A673 (cell line): ENCODE data around the gene THBS3. TPM values are rescaled to one million over a fixed set of nuclear protein-coding genes. Genes with fewer than 3 reads are reported as not detected.
"Not testable (repeated sequence)": the region's sequence is repeated elsewhere in the genome, so short reads cannot be mapped to it uniquely, and the experiment has no call there.

Source experiments
- BruUV-seq: library from RNA; stranded (reverse); fragments of 400-500 nt; replicated peaks from 2 replicates; lab custom pipeline; 2021; lab: Mats Ljungman, UMichigan
- CTCF ChIA-PET: fragments of 300-600 bp; sonication (Branson Sonifier 250); formaldehyde crosslinking; loops from one replicate; lab custom pipeline; 2022; ENCODE audit warnings: antibody characterized with exemption; lab: Charles Lee
- POLR2A ChIA-PET: fragments of 300-600 bp; sonication (Branson Sonifier 250); formaldehyde crosslinking; loops from one replicate; lab custom pipeline; 2022; ENCODE audit warnings: antibody characterized with exemption; ENCODE audit not compliant: low non-redundant PET; lab: Charles Lee
- DNase-seq: peaks from one replicate; pipeline ENCODE4 v3.0.0-alpha.2; 2015; ENCODE audit warnings: low spot score
- H3K27ac ChIP-seq: fragments of 200-600 bp; sonication (generic); 2 replicates; pipeline ENCODE4 v1.5.1; 2016; ENCODE audit warnings: mixed run types, low read depth, mild to moderate bottlenecking, mixed read lengths, antibody characterized with exemption, low read length; ENCODE audit not compliant: poor library complexity, severe bottlenecking
- H3K27me3 ChIP-seq: fragments of 200-600 bp; sonication (generic); replicated peaks from 2 replicates; pipeline ENCODE4 v1.6.1; 2017; ENCODE audit warnings: mixed run types, low read depth, mild to moderate bottlenecking, mixed read lengths, antibody characterized with exemption, low read length; ENCODE audit not compliant: insufficient read depth, poor library complexity
- H3K36me3 ChIP-seq: fragments of 200-600 bp; sonication (generic); 2 replicates; pipeline ENCODE4 v1.6.1; 2016; ENCODE audit warnings: mixed run types, mild to moderate bottlenecking, mixed read lengths, antibody characterized with exemption, low read length; ENCODE audit not compliant: insufficient read depth, poor library complexity, severe bottlenecking
- H3K4me1 ChIP-seq: fragments of 200-600 bp; sonication (generic); 2 replicates; pipeline ENCODE4 v1.6.1; 2017; ENCODE audit warnings: mixed run types, mild to moderate bottlenecking, mixed read lengths, antibody characterized with exemption, low read length; ENCODE audit not compliant: insufficient read depth, poor library complexity, severe bottlenecking
- H3K4me3 ChIP-seq: fragments of 200-600 bp; sonication (generic); 2 replicates; pipeline ENCODE4 v1.5.1; 2016; ENCODE audit warnings: low read depth, mixed run types, mild to moderate bottlenecking, mixed read lengths, low read length; ENCODE audit not compliant: poor library complexity, severe bottlenecking
- H3K9me3 ChIP-seq: fragments of 200-600 bp; sonication (generic); 2 replicates; pipeline ENCODE4 v1.6.1; 2016; ENCODE audit warnings: mixed run types, low read depth, mild to moderate bottlenecking, mixed read lengths, antibody characterized with exemption, low read length; ENCODE audit not compliant: poor library complexity, severe bottlenecking
- EZH2 ChIP-seq: fragments of 200-600 bp; sonication (generic); IDR thresholded peaks from 2 replicates; pipeline ENCODE4 v1.6.1; 2017; ENCODE audit warnings: borderline replicate concordance, low read depth, mild to moderate bottlenecking, mixed read lengths, antibody characterized with exemption, low read length; ENCODE audit not compliant: poor library complexity, severe bottlenecking
- intact Hi-C: fragments of 100-400 bp; cut with micrococcal nuclease; formaldehyde crosslinking; loops from one replicate; pipeline ENCODE4 v1.10.0; 2022; ENCODE audit not compliant: unreplicated experiment
- total RNA-seq: library from RNA; stranded (reverse); gene quantifications from 2 replicates; pipeline ENCODE4 v1.2.3, GENCODE V29; 2021
- TF ChIP-seq, protein P1 (sequence below): fragments of 300-800, 200-600 bp; sonication (generic); conservative IDR thresholded peaks from 2 replicates; pipeline ENCODE4 v1.5.1; 2017; ENCODE audit warnings: low read depth, mild to moderate bottlenecking, antibody characterized with exemption, low read length, moderate library complexity, mixed read lengths

THBS3 gene
- total RNA-seq, 1 experiment from 2014 or later, result 23.2 TPM

GRCh38 chr1:155167166-155168104, 40.3 kb downstream of the THBS3 start:
- H3K27me3 ChIP-seq, result no peaks in the 10 kb centered on the region
- intact Hi-C loops, result loop anchor here (1.0 kb wide), 1 partner anchor 76 kb away; no protein-coding TSS in a partner anchor
- no peak overlapping the region for H3K27ac ChIP-seq
- TF ChIP-seq, protein P1, sequence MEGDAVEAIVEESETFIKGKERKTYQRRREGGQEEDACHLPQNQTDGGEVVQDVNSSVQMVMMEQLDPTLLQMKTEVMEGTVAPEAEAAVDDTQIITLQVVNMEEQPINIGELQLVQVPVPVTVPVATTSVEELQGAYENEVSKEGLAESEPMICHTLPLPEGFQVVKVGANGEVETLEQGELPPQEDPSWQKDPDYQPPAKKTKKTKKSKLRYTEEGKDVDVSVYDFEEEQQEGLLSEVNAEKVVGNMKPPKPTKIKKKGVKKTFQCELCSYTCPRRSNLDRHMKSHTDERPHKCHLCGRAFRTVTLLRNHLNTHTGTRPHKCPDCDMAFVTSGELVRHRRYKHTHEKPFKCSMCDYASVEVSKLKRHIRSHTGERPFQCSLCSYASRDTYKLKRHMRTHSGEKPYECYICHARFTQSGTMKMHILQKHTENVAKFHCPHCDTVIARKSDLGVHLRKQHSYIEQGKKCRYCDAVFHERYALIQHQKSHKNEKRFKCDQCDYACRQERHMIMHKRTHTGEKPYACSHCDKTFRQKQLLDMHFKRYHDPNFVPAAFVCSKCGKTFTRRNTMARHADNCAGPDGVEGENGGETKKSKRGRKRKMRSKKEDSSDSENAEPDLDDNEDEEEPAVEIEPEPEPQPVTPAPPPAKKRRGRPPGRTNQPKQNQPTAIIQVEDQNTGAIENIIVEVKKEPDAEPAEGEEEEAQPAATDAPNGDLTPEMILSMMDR, result peak; percentile 98
- TF ChIP-seq EZH2, result no peak
- peaks cover 12% of the 10 kb centered on the region for H3K4me1 ChIP-seq
- DNase-seq, result peak; percentile 93
- ChIA-PET POLR2A (interaction anchor here (0.6 kb wide), 1 partner anchor 61 kb away, joined by 4 read pairs; no protein-coding TSS in a partner anchor), CTCF (interaction anchor here (0.5 to 5.3 kb wide), 11 partner anchors 8 to 401 kb away, joined by 3 to 89 read pairs (median 5); no protein-coding TSS in a partner anchor)
- no TSS peak for BruUV-seq
- H3K4me3 ChIP-seq, result peak overlapping the region; percentile 11
- H3K36me3 ChIP-seq, result peaks cover 7% of the 10 kb centered on the region
- no peaks in the 10 kb centered on the region for H3K9me3 ChIP-seq

DNA sequence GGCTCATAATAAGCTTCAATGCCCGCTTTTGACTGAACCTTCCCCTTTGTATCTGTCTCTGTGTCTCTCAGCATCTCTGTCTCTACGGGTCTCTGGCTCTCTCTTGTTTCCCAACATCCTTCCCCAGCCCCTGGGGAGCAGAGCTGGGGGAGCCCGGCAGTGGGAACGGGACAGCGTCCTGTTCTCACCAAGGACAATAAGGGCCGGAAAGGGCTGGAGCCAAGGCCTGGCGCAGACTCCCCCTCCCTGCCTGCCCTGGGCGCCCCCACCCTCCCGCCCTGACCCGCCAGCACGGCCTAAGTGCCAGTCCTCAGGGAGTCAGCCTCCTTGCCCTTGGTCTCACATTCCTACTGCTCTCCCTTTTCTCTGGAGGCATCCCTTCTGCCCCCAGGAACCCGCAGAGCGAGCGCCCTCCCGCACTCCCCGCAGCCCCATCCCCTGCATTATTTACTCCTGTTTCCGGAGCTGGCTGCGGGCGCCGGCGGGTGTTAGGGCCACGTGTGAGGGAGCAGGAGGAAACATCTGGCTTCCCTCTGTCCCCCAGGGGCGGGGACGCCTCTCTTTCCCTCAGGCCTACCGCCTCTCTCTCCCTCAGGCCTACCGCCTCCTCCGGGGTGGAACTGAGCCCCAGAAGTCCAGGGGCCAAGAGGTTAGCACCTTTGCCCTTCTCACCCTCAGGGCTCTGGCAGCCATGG, 41.1 kb downstream of the THBS3 start:
- Histone ChIP-seq H3K4me1 (peaks cover 5% of the 10 kb centered on the region), H3K27ac (no peak overlapping the region), H3K4me3 (no peak overlapping the region), H3K36me3 (peaks cover 7% of the 10 kb centered on the region), H3K27me3 (no peaks in the 10 kb centered on the region), H3K9me3 (no peaks in the 10 kb centered on the region)
- POLR2A ChIA-PET, result no interaction called here
- DNase-seq, result peak; percentile 31
- CTCF ChIA-PET, result interaction anchor here (0.5 to 5.3 kb wide), 10 partner anchors 15 to 168 kb away, joined by 3 to 89 read pairs (median 7); no protein-coding TSS in a partner anchor
- TF ChIP-seq EZH2, result no peak
- TF ChIP-seq, protein P1, result no peak
- BruUV-seq, result no TSS peak
- intact Hi-C loops, result no loop called here

- Histone ChIP-seq H3K27me3 (no peaks in the 10 kb centered on the region), H3K9me3 (no peaks in the 10 kb centered on the region), H3K27ac (no peak overlapping the region), H3K4me1 (peaks cover 5% of the 10 kb centered on the region), H3K36me3 (peaks cover 7% of the 10 kb centered on the region), H3K4me3 (no peak overlapping the region)
- no peak for TF ChIP-seq EZH2
- TF ChIP-seq, protein P1, result no peak
- POLR2A ChIA-PET, result no interaction called here
- intact Hi-C loops, result no loop called here
- no peak for DNase-seq
- BruUV-seq, result no TSS peak
- CTCF ChIA-PET, result interaction anchor here (0.5 to 5.3 kb wide), 2 partner anchors 76 to 167 kb away, joined by 4 to 89 read pairs; no protein-coding TSS in a partner anchor
Observed at GRCh38 chr1:155166051-155166470, 41.6 kb downstream of the THBS3 start.

- H3K27ac ChIP-seq, BruUV-seq, DNase-seq, intact Hi-C loops, H3K27me3 ChIP-seq, H3K9me3 ChIP-seq, H3K36me3 ChIP-seq, POLR2A ChIA-PET, H3K4me1 ChIP-seq, H3K4me3 ChIP-seq: not testable (repeated sequence)
- CTCF ChIA-PET, result interaction anchor here (0.6 kb wide), 2 partner anchors 8 to 61 kb away, joined by 3 to 4 read pairs; partner anchors contain the start of gene KRTCAP2
Observed at GRCh38 chr1:155164625-155165024, 43.1 kb downstream of the THBS3 start.
